ENCODE results near the gene WDR86.
A peak's percentile ranks its signal among the peaks of the same experiment; 100 is the strongest.

Gene WDR86

DNA sequence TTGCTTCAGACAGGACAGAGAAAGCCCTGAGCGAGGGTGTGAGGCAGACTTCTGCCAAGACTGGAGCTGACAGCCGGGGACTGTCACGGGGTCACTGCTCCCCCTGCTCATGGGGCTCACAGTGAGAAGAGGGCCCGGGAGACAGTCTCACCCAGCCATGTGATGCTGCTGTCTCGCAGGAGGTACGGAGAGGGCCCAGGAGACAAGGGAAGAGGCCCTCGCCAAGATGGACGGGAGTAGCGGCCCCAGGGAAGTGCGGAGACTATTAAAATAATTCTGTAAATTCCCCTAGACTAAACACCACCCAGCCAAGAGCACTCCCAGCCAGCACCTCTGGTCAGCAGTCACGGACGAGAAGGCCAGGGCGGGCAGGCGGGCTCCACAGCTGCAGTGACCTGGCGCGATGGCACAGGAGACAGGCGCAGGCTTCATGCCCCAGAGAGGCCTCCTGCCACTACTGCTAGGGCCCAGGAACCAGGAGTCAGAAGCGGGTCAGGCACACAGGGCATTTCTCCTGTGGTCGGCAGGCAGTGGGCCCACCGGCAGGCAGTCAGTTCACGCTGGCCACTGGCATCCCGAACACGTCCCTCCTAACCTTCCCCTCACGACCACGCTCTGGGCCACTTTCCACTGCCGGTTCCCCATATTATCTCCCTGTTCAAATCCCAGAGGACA is 24.1 kb downstream of the WDR86 start:
- no peak for TF ChIP-seq ZNF8 (CRISPR knock-in tag; IDR thresholded peaks at IDR 0.05)
- no peak for TF ChIP-seq ZNF565 (CRISPR knock-in tag; conservative IDR thresholded peaks at IDR 0.05; ENCODE audit: low read depth)
- TF ChIP-seq POU6F1 (CRISPR knock-in tag; IDR thresholded peaks at IDR 0.05; ENCODE audit: borderline replicate concordance, low read depth) = no peak
- TF ChIP-seq SNAI2 (CRISPR knock-in tag; IDR thresholded peaks at IDR 0.05) = no peak
- TF ChIP-seq PPARA (CRISPR knock-in tag; IDR thresholded peaks at IDR 0.05; ENCODE audit: borderline replicate concordance) = no peak
- no peak for TF ChIP-seq ISL1 (CRISPR knock-in tag; IDR thresholded peaks at IDR 0.05)
- TF ChIP-seq, protein P1, sequence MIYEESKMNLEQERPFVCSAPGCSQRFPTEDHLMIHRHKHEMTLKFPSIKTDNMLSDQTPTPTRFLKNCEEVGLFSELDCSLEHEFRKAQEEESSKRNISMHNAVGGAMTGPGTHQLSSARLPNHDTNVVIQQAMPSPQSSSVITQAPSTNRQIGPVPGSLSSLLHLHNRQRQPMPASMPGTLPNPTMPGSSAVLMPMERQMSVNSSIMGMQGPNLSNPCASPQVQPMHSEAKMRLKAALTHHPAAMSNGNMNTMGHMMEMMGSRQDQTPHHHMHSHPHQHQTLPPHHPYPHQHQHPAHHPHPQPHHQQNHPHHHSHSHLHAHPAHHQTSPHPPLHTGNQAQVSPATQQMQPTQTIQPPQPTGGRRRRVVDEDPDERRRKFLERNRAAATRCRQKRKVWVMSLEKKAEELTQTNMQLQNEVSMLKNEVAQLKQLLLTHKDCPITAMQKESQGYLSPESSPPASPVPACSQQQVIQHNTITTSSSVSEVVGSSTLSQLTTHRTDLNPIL (CRISPR knock-in tag; IDR thresholded peaks at IDR 0.05; ENCODE audit: low read depth) = no peak
- TF ChIP-seq ZFP30 (CRISPR knock-in tag; IDR thresholded peaks at IDR 0.05) = no peak
- TF ChIP-seq, protein P2, sequence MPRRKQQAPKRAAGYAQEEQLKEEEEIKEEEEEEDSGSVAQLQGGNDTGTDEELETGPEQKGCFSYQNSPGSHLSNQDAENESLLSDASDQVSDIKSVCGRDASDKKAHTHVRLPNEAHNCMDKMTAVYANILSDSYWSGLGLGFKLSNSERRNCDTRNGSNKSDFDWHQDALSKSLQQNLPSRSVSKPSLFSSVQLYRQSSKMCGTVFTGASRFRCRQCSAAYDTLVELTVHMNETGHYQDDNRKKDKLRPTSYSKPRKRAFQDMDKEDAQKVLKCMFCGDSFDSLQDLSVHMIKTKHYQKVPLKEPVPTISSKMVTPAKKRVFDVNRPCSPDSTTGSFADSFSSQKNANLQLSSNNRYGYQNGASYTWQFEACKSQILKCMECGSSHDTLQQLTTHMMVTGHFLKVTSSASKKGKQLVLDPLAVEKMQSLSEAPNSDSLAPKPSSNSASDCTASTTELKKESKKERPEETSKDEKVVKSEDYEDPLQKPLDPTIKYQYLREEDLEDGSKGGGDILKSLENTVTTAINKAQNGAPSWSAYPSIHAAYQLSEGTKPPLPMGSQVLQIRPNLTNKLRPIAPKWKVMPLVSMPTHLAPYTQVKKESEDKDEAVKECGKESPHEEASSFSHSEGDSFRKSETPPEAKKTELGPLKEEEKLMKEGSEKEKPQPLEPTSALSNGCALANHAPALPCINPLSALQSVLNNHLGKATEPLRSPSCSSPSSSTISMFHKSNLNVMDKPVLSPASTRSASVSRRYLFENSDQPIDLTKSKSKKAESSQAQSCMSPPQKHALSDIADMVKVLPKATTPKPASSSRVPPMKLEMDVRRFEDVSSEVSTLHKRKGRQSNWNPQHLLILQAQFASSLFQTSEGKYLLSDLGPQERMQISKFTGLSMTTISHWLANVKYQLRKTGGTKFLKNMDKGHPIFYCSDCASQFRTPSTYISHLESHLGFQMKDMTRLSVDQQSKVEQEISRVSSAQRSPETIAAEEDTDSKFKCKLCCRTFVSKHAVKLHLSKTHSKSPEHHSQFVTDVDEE (CRISPR knock-in tag; IDR thresholded peaks at IDR 0.05) = no peak
- no peak for TF ChIP-seq PATZ1 (CRISPR knock-in tag; IDR thresholded peaks at IDR 0.05; ENCODE audit: borderline replicate concordance)
- TF ChIP-seq CSDC2 (CRISPR knock-in tag; IDR thresholded peaks at IDR 0.05) = no peak
- TF ChIP-seq TCF4 (CRISPR knock-in tag; IDR thresholded peaks at IDR 0.05; ENCODE audit: borderline replicate concordance) = no peak
- TF ChIP-seq GLIS3 (CRISPR knock-in tag; IDR thresholded peaks at IDR 0.05) = no peak
- no peak for TF ChIP-seq OSR1 (CRISPR knock-in tag; IDR thresholded peaks at IDR 0.05)
- TF ChIP-seq, protein P3, sequence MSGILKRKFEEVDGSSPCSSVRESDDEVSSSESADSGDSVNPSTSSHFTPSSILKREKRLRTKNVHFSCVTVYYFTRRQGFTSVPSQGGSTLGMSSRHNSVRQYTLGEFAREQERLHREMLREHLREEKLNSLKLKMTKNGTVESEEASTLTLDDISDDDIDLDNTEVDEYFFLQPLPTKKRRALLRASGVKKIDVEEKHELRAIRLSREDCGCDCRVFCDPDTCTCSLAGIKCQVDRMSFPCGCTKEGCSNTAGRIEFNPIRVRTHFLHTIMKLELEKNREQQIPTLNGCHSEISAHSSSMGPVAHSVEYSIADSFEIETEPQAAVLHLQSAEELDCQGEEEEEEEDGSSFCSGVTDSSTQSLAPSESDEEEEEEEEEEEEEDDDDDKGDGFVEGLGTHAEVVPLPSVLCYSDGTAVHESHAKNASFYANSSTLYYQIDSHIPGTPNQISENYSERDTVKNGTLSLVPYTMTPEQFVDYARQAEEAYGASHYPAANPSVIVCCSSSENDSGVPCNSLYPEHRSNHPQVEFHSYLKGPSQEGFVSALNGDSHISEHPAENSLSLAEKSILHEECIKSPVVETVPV (CRISPR knock-in tag; IDR thresholded peaks at IDR 0.05) = no peak

DNA sequence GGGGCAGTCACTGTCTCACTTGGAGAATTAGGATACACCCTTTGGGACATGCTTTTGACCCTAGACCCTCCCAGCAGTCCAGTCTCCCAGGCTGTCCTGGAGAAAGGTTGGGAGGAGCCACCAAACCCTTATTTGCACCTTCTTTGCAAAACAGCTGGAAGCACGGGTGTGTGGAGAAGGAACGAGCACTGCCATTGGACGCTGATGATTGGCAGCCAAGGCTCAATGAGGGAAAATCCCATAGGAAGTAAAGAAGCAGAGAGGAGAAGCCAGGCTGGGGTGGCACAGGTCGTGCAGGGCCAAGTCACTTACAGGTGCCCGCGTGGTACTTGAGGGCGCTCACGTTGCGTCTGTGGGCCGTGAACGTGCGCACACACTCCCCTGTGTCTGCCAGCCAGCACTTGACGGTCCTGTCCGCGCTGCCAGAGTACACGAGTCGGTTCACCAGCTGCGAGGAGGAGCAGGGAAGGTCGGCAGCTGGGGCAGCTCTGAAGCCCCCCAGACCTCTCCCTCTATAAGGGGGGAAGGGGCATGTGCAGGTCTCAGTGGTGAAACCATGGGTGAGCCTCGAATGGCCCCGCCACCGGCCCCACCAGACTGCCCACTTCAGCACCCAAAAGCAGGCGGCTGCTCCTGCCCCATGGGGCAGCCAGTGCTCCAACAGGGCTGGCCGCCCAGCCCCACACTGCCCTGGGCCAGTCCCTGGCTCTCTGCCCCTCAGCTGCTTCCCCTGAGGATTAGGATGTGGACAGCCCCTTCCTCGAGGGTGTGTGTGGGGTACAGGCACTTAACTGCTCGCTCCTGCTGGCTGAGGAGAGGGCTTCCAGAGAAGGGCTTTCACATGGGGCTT is 24.8 kb downstream of the WDR86 start:
- peak; percentile 4; the same call in 1 of the 3 replicates for ATAC-seq
- TF ChIP-seq ZNF70 (CRISPR knock-in tag; IDR thresholded peaks at IDR 0.05) (no peak), POU6F1 (CRISPR knock-in tag; IDR thresholded peaks at IDR 0.05; ENCODE audit: borderline replicate concordance, low read depth) (no peak), RARB (CRISPR knock-in tag; IDR thresholded peaks at IDR 0.05) (no peak), TCF4 (CRISPR knock-in tag; IDR thresholded peaks at IDR 0.05; ENCODE audit: borderline replicate concordance) (no peak), PPARA (CRISPR knock-in tag; IDR thresholded peaks at IDR 0.05; ENCODE audit: borderline replicate concordance) (no peak), SNAI2 (CRISPR knock-in tag; IDR thresholded peaks at IDR 0.05) (no peak), OSR1 (CRISPR knock-in tag; IDR thresholded peaks at IDR 0.05) (no peak), ZNF565 (CRISPR knock-in tag; conservative IDR thresholded peaks at IDR 0.05; ENCODE audit: low read depth) (no peak), ZC3H10 (CRISPR knock-in tag; IDR thresholded peaks at IDR 0.05) (no peak), TOX (CRISPR knock-in tag; IDR thresholded peaks at IDR 0.05; ENCODE audit: borderline replicate concordance) (no peak)
- TF ChIP-seq, protein P1 (CRISPR knock-in tag; IDR thresholded peaks at IDR 0.05; ENCODE audit: low read depth) = no peak
- TF ChIP-seq, protein P3 (CRISPR knock-in tag; IDR thresholded peaks at IDR 0.05) = no peak

More for the DNA sequence above, 24.1 kb downstream of the WDR86 start:
- ATAC-seq = peak; percentile 7; the same call in 1 of the 3 replicates

Measured in SK-N-SH treated with all-trans-retinoic acid at 6 μM for 48 hours (cell line).